WTC11 (cell line): Measurements from ENCODE around the gene ZDHHC18.

Experiments used
- CREB1 ChIP-seq: sonication (generic); formaldehyde crosslinking; IDR thresholded peaks from 2 replicates; pipeline ENCODE4 v1.8.0; 2023; ENCODE audit warnings: mild to moderate bottlenecking, missing genetic modification reagents
- CTCF ChIP-seq: fragments of 200-600 bp; IDR thresholded peaks from 2 replicates; pipeline ENCODE4 v1.8.0; 2022; ENCODE audit warnings: antibody characterized with exemption
- RELA ChIP-seq: sonication (generic); formaldehyde crosslinking; IDR thresholded peaks from 2 replicates; pipeline ENCODE4 v1.8.1; 2022; ENCODE audit warnings: missing genetic modification reagents, mild to moderate bottlenecking, borderline replicate concordance
- ZNF219 ChIP-seq: sonication (generic); formaldehyde crosslinking; IDR thresholded peaks from 2 replicates; pipeline ENCODE4 v1.8.0; 2023; ENCODE audit warnings: missing genetic modification reagents, mild to moderate bottlenecking, borderline replicate concordance

GRCh38 chr1:26851106-26851684 lies 24.7 kb downstream of the ZDHHC18 start:
- TF ChIP-seq RELA (CRISPR knock-in tag) (no peak), CTCF (no peak), CREB1 (CRISPR knock-in tag) (no peak), ZNF219 (CRISPR knock-in tag) (no peak)
